K562 (cell line): ENCODE measurements around the gene SPTLC1.

Source experiments
- CREB1 ChIP-seq, 2 experiments: sonication (generic) in 1 of 2; formaldehyde crosslinking in 1 of 2; IDR thresholded peaks; 2 replicates each; pipeline versions ENCODE4 v1.6.1 to v1.8.0; 2012 to 2022; ENCODE audit warnings: inconsistent platforms in 1 of 2, mild to moderate bottlenecking in 1 of 2, missing genetic modification reagents in 1 of 2, moderate library complexity in 1 of 2
- ZNF699 ChIP-seq: fragments of 250-450 bp; sonication (Bioruptor Pico); IDR thresholded peaks from 2 replicates; pipeline ENCODE4 v1.8.0; 2021; ENCODE audit warnings: mild to moderate bottlenecking, moderate library complexity; ENCODE audit not compliant: insufficient replicate concordance

GRCh38 chr9:92064711-92065110 is 50.5 kb downstream of the SPTLC1 start:
- TF ChIP-seq ZNF699: no peak
- TF ChIP-seq CREB1 (IDR thresholded peaks at IDR 0.05): no peak
- no peak for TF ChIP-seq CREB1 (CRISPR knock-in tag; IDR thresholded peaks at IDR 0.05)
